Kidney (tissue), 14 donors: ENCODE results near the gene SNUPN. TPM values are rescaled to one million over a fixed set of nuclear protein-coding genes. Genes with fewer than 3 reads are reported as not detected.

Experiments
- DNase-seq, 5 donors: peaks; one replicate each; pipeline ENCODE4 v3.0.0-alpha.2; 2013 to 2020
- FAIRE-seq: peaks from 2 replicates; lab custom pipeline; 2012; peaks lifted over from hg19 to GRCh38; lab: Jason Lieb, UNC
- H3K27ac ChIP-seq, 2 donors: one replicate each; pipeline ENCODE4 v1.7.0; 2013; ENCODE audit warnings: low read depth in 2 of 2, low read length in 2 of 2, inconsistent platforms in 1 of 2
- H3K27me3 ChIP-seq: one replicate; pipeline ENCODE4 v1.7.1; 2013; ENCODE audit warnings: low read length, inconsistent platforms; ENCODE audit not compliant: control insufficient read depth, insufficient read depth
- H3K36me3 ChIP-seq, 3 donors: one replicate each; pipeline versions ENCODE4 v1.7.0 to v1.7.1; 2013; ENCODE audit warnings: low read length in 3 of 3, control low read depth in 1 of 3, inconsistent platforms in 1 of 3; ENCODE audit not compliant: insufficient read depth in 3 of 3, control insufficient read depth in 2 of 3
- H3K4me1 ChIP-seq, 3 donors: one replicate each; pipeline versions ENCODE4 v1.7.0 to v1.7.1; 2013; ENCODE audit warnings: low read length in 3 of 3, inconsistent platforms in 1 of 3, low read depth in 1 of 3; ENCODE audit not compliant: control insufficient read depth in 2 of 3, insufficient read depth in 2 of 3
- H3K4me3 ChIP-seq, 3 donors: one replicate each; pipeline versions ENCODE4 v1.7.0 to v1.8.1; 2013; ENCODE audit warnings: low read length in 3 of 3, control low read depth in 1 of 3, inconsistent platforms in 1 of 3
- H3K9ac ChIP-seq, 3 donors: one replicate each; pipeline versions ENCODE4 v1.7.0 to v1.7.1; 2013; ENCODE audit warnings: low read length in 3 of 3, control low read depth in 1 of 3, inconsistent platforms in 1 of 3
- H3K9me3 ChIP-seq, 3 donors: one replicate each; pipeline versions ENCODE4 v1.7.0 to v1.7.1; 2013; ENCODE audit warnings: low read length in 3 of 3, control low read depth in 1 of 3, inconsistent platforms in 1 of 3; ENCODE audit not compliant: control insufficient read depth in 2 of 3, insufficient read depth in 1 of 3
- CTCF ChIP-seq: IDR thresholded peaks from 3 replicates; pipeline ENCODE4 v1.5.1; 2012; ENCODE audit warnings: mild to moderate bottlenecking, moderate library complexity, borderline replicate concordance; ENCODE audit not compliant: insufficient read depth; ENCODE audit errors: extremely low read depth
- intact Hi-C: fragments of 100-400 bp; cut with DNase I; formaldehyde crosslinking; loops from one replicate; pipeline ENCODE4 v1.11.1; 2022
- polyA plus RNA-seq: library from polyadenylated mRNA; stranded (reverse); fragments of 350-450 nt; fragmentation: Illumina TruSeq; extraction: RNeasy Lipid Tissue Mini Kit (QIAGEN cat#74804); gene quantifications from one replicate; pipeline ENCODE4 v1.2.3, GENCODE V29; 2014; ENCODE audit warnings: low read depth, low replicate concordance; ENCODE audit not compliant: insufficient read depth
- total RNA-seq: library from RNA; stranded (reverse); fragmentation: NEBNext Ultra II Directional; extraction: Animal tissue kit (Norgen Biotek cat#: 25700); gene quantifications from one replicate; pipeline ENCODE4 v1.2.1, GENCODE V29; 2021
- donor health status: control.
- donor health status: control.
- donor health status: control.
- donor health status: control.
- donor health status: control.
- donor health status: DM: yes; HTN: yes; CAD: no.
- donor health status: Normal renal cell carcinoma (clear cell type).

Gene SNUPN
- total and polyA plus RNA-seq, 2 donors from 2014 or later = 24.1 to 37.4 TPM

DNA sequence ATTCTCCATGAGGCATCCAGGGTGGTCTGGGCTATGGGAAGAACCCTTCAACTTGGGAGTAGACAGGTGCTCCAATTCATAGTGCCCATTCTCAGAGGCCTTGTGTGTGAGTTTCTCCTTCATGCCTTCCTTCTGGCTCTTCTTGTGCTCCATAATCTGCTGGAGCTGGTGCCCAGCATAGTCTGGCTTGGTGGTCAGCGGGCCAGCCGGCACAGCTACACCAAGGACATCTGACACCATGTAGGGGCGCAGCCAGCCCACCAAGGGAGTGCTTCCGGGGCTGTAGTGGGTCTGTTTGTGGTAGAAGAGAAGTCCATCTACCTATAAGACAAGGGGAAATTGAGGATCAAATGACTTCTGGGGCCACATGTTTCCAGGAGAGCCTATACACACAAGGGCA lies 27.2 kb downstream of the SNUPN start:
- Histone ChIP-seq H3K36me3 (peaks cover 0 to 19% (median 13%) of the 10 kb centered on the region in 3 donors), H3K9ac (no peak overlapping the region), H3K27me3 (no peaks in the 10 kb centered on the region), H3K4me3 (no peak overlapping the region), H3K27ac (no peak overlapping the region), H3K9me3 (no peaks in the 10 kb centered on the region), H3K4me1 (no peaks in the 10 kb centered on the region)
- TF ChIP-seq CTCF = no peak
- intact Hi-C loops = no loop called here
- DNase-seq (no peak), FAIRE-seq (no peak)

- Histone ChIP-seq H3K27me3 (no peaks in the 10 kb centered on the region), H3K4me1 (no peaks in the 10 kb centered on the region), H3K4me3 (no peak overlapping the region), H3K36me3 (peaks cover 0 to 19% (median 13%) of the 10 kb centered on the region in 3 donors), H3K9me3 (no peaks in the 10 kb centered on the region), H3K9ac (no peak overlapping the region), H3K27ac (no peak overlapping the region)
- intact Hi-C loops = no loop called here
- peak; percentile 33 for TF ChIP-seq CTCF
- DNase-seq (no peak), FAIRE-seq (no peak)
Observed at GRCh38 chr15:75597667-75598341, 27.7 kb downstream of the SNUPN start.

- TF ChIP-seq CTCF = no peak
- Histone ChIP-seq H3K9ac (no peak overlapping the region), H3K4me3 (no peak overlapping the region), H3K36me3 (peaks cover 0 to 19% (median 13%) of the 10 kb centered on the region in 3 donors), H3K4me1 (no peaks in the 10 kb centered on the region), H3K9me3 (no peaks in the 10 kb centered on the region), H3K27ac (no peak overlapping the region), H3K27me3 (no peaks in the 10 kb centered on the region)
- DNase-seq (no peak), FAIRE-seq (no peak)
- intact Hi-C loops = no loop called here
Observed at GRCh38 chr15:75596703-75597345, 28.7 kb downstream of the SNUPN start.
